KMS-11 (cell line): ENCODE data around the gene CLN5.

Experiments
- H2AFZ ChIP-seq: fragments of 200-600 bp; sonication (generic); 2 replicates; pipeline ENCODE4 v1.6.1; 2016; ENCODE audit warnings: antibody characterized with exemption, mixed run types, low read depth
- H3K27ac ChIP-seq: fragments of 200-600 bp; sonication (generic); 2 replicates; pipeline ENCODE4 v1.6.1; 2016; ENCODE audit warnings: mild to moderate bottlenecking, mixed run types
- H3K27me3 ChIP-seq: fragments of 200-600 bp; sonication (generic); 2 replicates; pipeline ENCODE4 v1.6.1; 2017; ENCODE audit warnings: mild to moderate bottlenecking, low read depth, mixed run types, moderate library complexity; ENCODE audit not compliant: insufficient read depth
- H3K36me3 ChIP-seq: fragments of 200-600 bp; sonication (generic); 2 replicates; pipeline ENCODE4 v1.6.1; 2017; ENCODE audit warnings: mild to moderate bottlenecking, mixed run types; ENCODE audit not compliant: insufficient read depth
- H3K4me1 ChIP-seq: fragments of 200-600 bp; sonication (generic); 2 replicates; pipeline ENCODE4 v1.6.1; 2016; ENCODE audit warnings: mild to moderate bottlenecking, low read depth, mixed run types; ENCODE audit not compliant: poor library complexity, severe bottlenecking
- H3K4me2 ChIP-seq: fragments of 200-600 bp; sonication (generic); 2 replicates; pipeline ENCODE4 v1.7.0; 2016; ENCODE audit warnings: mild to moderate bottlenecking, mixed run types
- H3K4me3 ChIP-seq: fragments of 200-600 bp; sonication (generic); IDR thresholded peaks from 2 replicates; pipeline ENCODE4 v1.6.1; 2017; ENCODE audit warnings: low read depth, low read length, mixed read lengths; ENCODE audit not compliant: insufficient read depth
- H3K79me2 ChIP-seq: fragments of 200-600 bp; sonication (generic); 2 replicates; pipeline ENCODE4 v1.6.1; 2016; ENCODE audit warnings: low read depth, mixed run types; ENCODE audit not compliant: insufficient read depth
- H3K9ac ChIP-seq: fragments of 200-600 bp; sonication (generic); 2 replicates; pipeline ENCODE4 v1.6.1; 2016; ENCODE audit warnings: mild to moderate bottlenecking, mixed run types
- H4K20me1 ChIP-seq: fragments of 200-600 bp; sonication (generic); 2 replicates; pipeline ENCODE4 v1.6.1; 2016; ENCODE audit warnings: mild to moderate bottlenecking, mixed run types; ENCODE audit not compliant: insufficient read depth
- TF ChIP-seq, protein P1 (sequence below): fragments of 200-600 bp; sonication (generic); conservative IDR thresholded peaks from 2 replicates; pipeline ENCODE4 v1.6.1; 2017; ENCODE audit warnings: low read depth, mild to moderate bottlenecking, antibody characterized with exemption, low read length, moderate library complexity, mixed read lengths

Gene CLN5

DNA sequence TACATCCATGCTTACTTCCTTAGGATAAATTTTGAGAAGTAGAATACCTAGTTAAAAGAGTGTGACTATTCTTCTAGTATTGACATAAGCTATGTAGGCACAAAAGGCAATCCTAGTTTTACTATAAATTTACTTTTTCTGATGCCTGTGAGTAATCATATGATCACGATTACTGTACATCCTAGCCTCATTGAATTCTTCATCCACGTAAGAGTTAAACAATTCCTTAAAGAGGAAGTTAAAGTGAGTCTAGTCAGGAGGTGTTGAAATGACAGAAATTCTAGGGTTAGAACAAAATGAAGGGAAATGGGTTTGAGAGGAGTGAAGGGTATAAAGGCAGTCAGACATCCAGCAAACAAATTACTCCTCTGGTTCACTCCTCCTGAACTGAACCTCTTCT lies 43.7 kb upstream of the CLN5 start, which contains the start of gene ACOD1:
TSS of gene ACOD1 (plus strand) at position 363 of the 400 bp plus-strand sequence. CDS start 48 bp downstream, outside the sequence.
- Histone ChIP-seq H3K4me1 (no peaks in the 10 kb centered on the region), H3K4me3 (no peak within 1 kb of the TSS), H3K27ac (no peak within 1 kb of the TSS), H4K20me1 (no peaks in the 10 kb centered on the region), H3K27me3 (no peaks in the 10 kb centered on the region), H3K79me2 (no peaks in the 10 kb centered on the region), H2AFZ (no peak within 1 kb of the TSS), H3K4me2 (no peak within 1 kb of the TSS), H3K9ac (no peak within 1 kb of the TSS), H3K36me3 (no peaks in the 10 kb centered on the region)
- TF ChIP-seq, protein P1, sequence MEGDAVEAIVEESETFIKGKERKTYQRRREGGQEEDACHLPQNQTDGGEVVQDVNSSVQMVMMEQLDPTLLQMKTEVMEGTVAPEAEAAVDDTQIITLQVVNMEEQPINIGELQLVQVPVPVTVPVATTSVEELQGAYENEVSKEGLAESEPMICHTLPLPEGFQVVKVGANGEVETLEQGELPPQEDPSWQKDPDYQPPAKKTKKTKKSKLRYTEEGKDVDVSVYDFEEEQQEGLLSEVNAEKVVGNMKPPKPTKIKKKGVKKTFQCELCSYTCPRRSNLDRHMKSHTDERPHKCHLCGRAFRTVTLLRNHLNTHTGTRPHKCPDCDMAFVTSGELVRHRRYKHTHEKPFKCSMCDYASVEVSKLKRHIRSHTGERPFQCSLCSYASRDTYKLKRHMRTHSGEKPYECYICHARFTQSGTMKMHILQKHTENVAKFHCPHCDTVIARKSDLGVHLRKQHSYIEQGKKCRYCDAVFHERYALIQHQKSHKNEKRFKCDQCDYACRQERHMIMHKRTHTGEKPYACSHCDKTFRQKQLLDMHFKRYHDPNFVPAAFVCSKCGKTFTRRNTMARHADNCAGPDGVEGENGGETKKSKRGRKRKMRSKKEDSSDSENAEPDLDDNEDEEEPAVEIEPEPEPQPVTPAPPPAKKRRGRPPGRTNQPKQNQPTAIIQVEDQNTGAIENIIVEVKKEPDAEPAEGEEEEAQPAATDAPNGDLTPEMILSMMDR: no peak

GRCh38 chr13:76950101-76950500 lies 41.8 kb upstream of the CLN5 start:
- Histone ChIP-seq H3K9ac (no peak overlapping the region), H3K4me1 (no peaks in the 10 kb centered on the region), H4K20me1 (no peaks in the 10 kb centered on the region), H3K27ac (no peak overlapping the region), H3K27me3 (no peaks in the 10 kb centered on the region), H3K79me2 (no peaks in the 10 kb centered on the region), H3K36me3 (no peaks in the 10 kb centered on the region), H3K4me3 (no peak overlapping the region), H2AFZ (no peak overlapping the region), H3K4me2 (no peak overlapping the region)
- TF ChIP-seq, protein P1: no peak

DNA sequence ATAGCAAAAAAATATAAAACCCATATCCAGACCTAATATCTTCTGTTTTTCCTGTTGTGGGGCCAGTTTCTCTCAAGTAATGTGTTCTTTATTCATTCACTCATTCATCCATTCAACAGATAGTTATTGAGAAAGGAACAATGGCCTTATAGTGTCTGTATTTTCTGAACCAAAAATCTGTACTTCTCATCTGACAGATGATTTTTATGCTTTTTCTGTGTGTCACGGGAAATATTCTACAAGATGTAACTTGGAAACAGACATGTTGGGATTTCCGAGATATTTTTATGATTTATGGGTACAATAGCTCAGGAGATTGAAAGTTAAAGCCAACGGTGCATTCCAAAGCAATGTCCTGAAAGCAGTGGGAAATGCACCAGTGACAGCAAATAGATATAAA lies 37.9 kb upstream of the CLN5 start:
- Histone ChIP-seq H3K4me1 (no peaks in the 10 kb centered on the region), H3K4me2 (no peak overlapping the region), H4K20me1 (no peaks in the 10 kb centered on the region), H2AFZ (no peak overlapping the region), H3K4me3 (no peak overlapping the region), H3K27ac (no peak overlapping the region), H3K79me2 (no peaks in the 10 kb centered on the region), H3K27me3 (no peaks in the 10 kb centered on the region), H3K9ac (no peak overlapping the region), H3K36me3 (no peaks in the 10 kb centered on the region)
- TF ChIP-seq, protein P1: no peak

GRCh38 chr13:76954538-76954937 lies 37.3 kb upstream of the CLN5 start:
- Histone ChIP-seq H3K36me3 (no peaks in the 10 kb centered on the region), H3K27me3 (no peaks in the 10 kb centered on the region), H2AFZ (no peak overlapping the region), H3K4me2 (no peak overlapping the region), H3K9ac (no peak overlapping the region), H3K79me2 (no peaks in the 10 kb centered on the region), H3K27ac (no peak overlapping the region), H4K20me1 (no peaks in the 10 kb centered on the region), H3K4me1 (no peaks in the 10 kb centered on the region), H3K4me3 (no peak overlapping the region)
- TF ChIP-seq, protein P1: no peak
